ENCODE results near the gene CDC20. TPM values are rescaled to one million over a fixed set of nuclear protein-coding genes. Genes with fewer than 3 reads are reported as not detected.

The CDC20 gene
- total RNA-seq, 1 experiment from 2014 or later, result 355 TPM

DNA sequence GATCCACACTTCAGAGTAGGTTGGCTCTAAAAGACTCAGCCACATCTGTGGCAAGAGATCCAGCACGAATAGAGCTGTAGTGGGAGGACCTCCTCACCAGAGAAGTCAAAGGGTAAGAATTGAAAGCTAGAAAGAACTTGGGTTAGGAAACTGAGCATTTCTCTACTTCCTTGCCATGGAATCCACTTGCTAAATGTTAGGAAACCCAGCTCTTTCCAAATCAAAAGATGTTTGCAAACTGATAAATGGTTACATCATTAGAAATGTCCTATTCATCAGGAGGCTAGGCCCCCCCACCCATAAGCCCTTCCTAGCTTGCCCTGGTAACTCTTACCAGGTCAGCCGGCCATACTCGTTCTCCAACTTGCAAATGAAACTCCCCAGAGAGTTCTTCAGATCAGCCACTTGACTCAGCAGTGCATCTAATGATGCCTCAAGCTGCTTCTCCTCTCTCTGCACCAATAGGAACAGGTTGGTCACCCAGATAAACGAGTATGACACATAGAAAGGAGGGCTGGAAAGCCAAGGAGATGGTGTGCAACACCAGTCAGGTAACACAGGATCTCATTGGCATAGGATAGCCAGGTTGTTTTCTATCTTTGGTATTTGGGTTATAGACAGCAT is 29.3 kb downstream of the CDC20 start (continued):
- TF ChIP-seq SRF (IDR thresholded peaks at IDR 0.05; ENCODE audit: low read depth) (no peak), ZFX (IDR thresholded peaks at IDR 0.05) (no peak), YY1 (IDR thresholded peaks at IDR 0.05; ENCODE audit: extremely low read depth, insufficient replicate concordance, low read depth, low read length) (no peak), ELF1 (IDR thresholded peaks at IDR 0.05; ENCODE audit: borderline replicate concordance, low read depth) (no peak), FOSL1 (IDR thresholded peaks at IDR 0.05; ENCODE audit: low read depth) (no peak), ZNF274 (IDR thresholded peaks at IDR 0.05; ENCODE audit: low read depth, low read length) (no peak)
- TF ChIP-seq, protein P1, sequence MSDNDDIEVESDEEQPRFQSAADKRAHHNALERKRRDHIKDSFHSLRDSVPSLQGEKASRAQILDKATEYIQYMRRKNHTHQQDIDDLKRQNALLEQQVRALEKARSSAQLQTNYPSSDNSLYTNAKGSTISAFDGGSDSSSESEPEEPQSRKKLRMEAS (IDR thresholded peaks at IDR 0.05), result no peak

DNA sequence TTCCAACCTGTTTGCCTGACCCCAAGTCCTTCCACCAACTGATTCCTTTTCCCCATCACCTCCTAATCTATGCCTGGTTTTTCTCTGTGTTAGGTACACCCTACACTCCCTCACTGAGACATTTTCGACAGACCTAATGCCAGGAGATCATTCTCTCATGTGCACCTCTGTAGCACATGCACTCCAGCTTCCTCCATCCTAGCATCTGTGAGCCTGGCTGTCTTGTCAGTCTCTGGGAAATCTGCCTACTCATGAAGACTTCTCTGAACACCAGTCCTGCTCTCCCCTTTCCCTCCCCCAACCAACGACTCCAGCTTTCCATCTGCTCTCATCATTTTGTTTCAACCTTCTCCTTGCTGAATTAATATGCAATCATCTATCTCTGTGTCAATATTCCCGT is 29.8 kb downstream of the CDC20 start:
- POLR2A ChIA-PET, result interaction anchor here (0.8 to 0.9 kb wide), 2 partner anchors 11 to 103 kb away, joined by 3 read pairs; partner anchors contain the start of gene C1orf210
- TF ChIP-seq JUND (IDR thresholded peaks at IDR 0.05) (no peak), POLR2AphosphoS5 (IDR thresholded peaks at IDR 0.05; ENCODE audit: low read depth, low read length) (no peak), RAD21 (IDR thresholded peaks at IDR 0.05; ENCODE audit: low read depth) (no peak), SRF (IDR thresholded peaks at IDR 0.05; ENCODE audit: low read depth) (no peak), EGR1 (IDR thresholded peaks at IDR 0.05; ENCODE audit: low read depth) (no peak), ZNF274 (IDR thresholded peaks at IDR 0.05; ENCODE audit: low read depth, low read length) (no peak), YY1 (IDR thresholded peaks at IDR 0.05; ENCODE audit: extremely low read depth, insufficient replicate concordance, low read depth, low read length) (no peak), EZH2 (IDR thresholded peaks at IDR 0.05) (no peak), SP1 (IDR thresholded peaks at IDR 0.05; ENCODE audit: low read depth) (no peak), CEBPB (IDR thresholded peaks at IDR 0.05; ENCODE audit: low read depth) (no peak), POLR2A (IDR thresholded peaks at IDR 0.05; ENCODE audit: borderline replicate concordance, extremely low read depth, insufficient read depth, insufficient read length) (no peak)
- TF ChIP-seq, protein P2, sequence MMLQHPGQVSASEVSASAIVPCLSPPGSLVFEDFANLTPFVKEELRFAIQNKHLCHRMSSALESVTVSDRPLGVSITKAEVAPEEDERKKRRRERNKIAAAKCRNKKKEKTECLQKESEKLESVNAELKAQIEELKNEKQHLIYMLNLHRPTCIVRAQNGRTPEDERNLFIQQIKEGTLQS (IDR thresholded peaks at IDR 0.05), result no peak
- TF ChIP-seq, protein P3, sequence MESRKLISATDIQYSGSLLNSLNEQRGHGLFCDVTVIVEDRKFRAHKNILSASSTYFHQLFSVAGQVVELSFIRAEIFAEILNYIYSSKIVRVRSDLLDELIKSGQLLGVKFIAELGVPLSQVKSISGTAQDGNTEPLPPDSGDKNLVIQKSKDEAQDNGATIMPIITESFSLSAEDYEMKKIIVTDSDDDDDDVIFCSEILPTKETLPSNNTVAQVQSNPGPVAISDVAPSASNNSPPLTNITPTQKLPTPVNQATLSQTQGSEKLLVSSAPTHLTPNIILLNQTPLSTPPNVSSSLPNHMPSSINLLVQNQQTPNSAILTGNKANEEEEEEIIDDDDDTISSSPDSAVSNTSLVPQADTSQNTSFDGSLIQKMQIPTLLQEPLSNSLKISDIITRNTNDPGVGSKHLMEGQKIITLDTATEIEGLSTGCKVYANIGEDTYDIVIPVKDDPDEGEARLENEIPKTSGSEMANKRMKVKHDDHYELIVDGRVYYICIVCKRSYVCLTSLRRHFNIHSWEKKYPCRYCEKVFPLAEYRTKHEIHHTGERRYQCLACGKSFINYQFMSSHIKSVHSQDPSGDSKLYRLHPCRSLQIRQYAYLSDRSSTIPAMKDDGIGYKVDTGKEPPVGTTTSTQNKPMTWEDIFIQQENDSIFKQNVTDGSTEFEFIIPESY (IDR thresholded peaks at IDR 0.05; ENCODE audit: extremely low read depth, insufficient replicate concordance, low read length), result no peak
- TF ChIP-seq, protein P1 (IDR thresholded peaks at IDR 0.05), result no peak
- TF ChIP-seq, protein P4, sequence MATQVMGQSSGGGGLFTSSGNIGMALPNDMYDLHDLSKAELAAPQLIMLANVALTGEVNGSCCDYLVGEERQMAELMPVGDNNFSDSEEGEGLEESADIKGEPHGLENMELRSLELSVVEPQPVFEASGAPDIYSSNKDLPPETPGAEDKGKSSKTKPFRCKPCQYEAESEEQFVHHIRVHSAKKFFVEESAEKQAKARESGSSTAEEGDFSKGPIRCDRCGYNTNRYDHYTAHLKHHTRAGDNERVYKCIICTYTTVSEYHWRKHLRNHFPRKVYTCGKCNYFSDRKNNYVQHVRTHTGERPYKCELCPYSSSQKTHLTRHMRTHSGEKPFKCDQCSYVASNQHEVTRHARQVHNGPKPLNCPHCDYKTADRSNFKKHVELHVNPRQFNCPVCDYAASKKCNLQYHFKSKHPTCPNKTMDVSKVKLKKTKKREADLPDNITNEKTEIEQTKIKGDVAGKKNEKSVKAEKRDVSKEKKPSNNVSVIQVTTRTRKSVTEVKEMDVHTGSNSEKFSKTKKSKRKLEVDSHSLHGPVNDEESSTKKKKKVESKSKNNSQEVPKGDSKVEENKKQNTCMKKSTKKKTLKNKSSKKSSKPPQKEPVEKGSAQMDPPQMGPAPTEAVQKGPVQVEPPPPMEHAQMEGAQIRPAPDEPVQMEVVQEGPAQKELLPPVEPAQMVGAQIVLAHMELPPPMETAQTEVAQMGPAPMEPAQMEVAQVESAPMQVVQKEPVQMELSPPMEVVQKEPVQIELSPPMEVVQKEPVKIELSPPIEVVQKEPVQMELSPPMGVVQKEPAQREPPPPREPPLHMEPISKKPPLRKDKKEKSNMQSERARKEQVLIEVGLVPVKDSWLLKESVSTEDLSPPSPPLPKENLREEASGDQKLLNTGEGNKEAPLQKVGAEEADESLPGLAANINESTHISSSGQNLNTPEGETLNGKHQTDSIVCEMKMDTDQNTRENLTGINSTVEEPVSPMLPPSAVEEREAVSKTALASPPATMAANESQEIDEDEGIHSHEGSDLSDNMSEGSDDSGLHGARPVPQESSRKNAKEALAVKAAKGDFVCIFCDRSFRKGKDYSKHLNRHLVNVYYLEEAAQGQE (IDR thresholded peaks at IDR 0.05; ENCODE audit: low read depth), result no peak

More for the DNA sequence above, 29.8 kb downstream of the CDC20 start:
- H3K4me1 ChIP-seq (ENCODE audit: control insufficient read depth in 1 of 2, insufficient read depth in 2 of 2, low read length in 2 of 2), result peaks cover 3 to 16% of the 10 kb centered on the region in 2 experiments; a peak in 3 of 4 replicates
- RAD21 ChIA-PET (ENCODE audit: low non-redundant PET in 1 of 2, low total read pairs in 2 of 2, uncharacterized antibody in 2 of 2, unreplicated experiment in 2 of 2), result no interaction called here
- no peak overlapping the region for H2AFZ ChIP-seq (ENCODE audit: low read depth, low read length, poor library complexity, severe bottlenecking)
- ATAC-seq, result no peak
- H4K20me1 ChIP-seq (ENCODE audit: insufficient read depth), result no peaks in the 10 kb centered on the region
- BruUV-seq (replicated peaks), result no TSS peak
- no peaks in the 10 kb centered on the region for H3K9me2 ChIP-seq (ENCODE audit: insufficient read depth)
- no peaks in the 10 kb centered on the region for H3K27me3 ChIP-seq (ENCODE audit: insufficient read depth, low read length)
- H3K9me3 ChIP-seq (ENCODE audit: control insufficient read depth in 1 of 2, insufficient read depth in 1 of 2, low read depth in 1 of 2, low read length in 2 of 2), result no peaks in the 10 kb centered on the region
- DNase-seq (ENCODE audit: low read depth, low spot score), result no peak
- peak overlapping the region; percentile 84 to 97 for H3K4me3 ChIP-seq (replicated peaks in 1 of 2; ENCODE audit: low read depth in 1 of 2, low read length in 2 of 2)
- H3K79me2 ChIP-seq (ENCODE audit: insufficient read depth, low read length), result peaks cover 36% of the 10 kb centered on the region
- peak overlapping the region; percentile 73 for H3K9ac ChIP-seq (ENCODE audit: low read length)
- intact Hi-C loops (cut with micrococcal nuclease), result no loop called here
- peaks cover 22 to 37% of the 10 kb centered on the region in 2 experiments for H3K36me3 ChIP-seq (ENCODE audit: control insufficient read depth in 1 of 2, insufficient read depth in 2 of 2, low read length in 2 of 2)
- CTCF ChIA-PET, result no interaction called here
- peak overlapping the region; percentile 80 for H3K4me2 ChIP-seq (ENCODE audit: low read length)
- no peak overlapping the region for H3K27ac ChIP-seq (ENCODE audit: low read depth, low read length)

Data from HCT116 (cell line).